HCT116 (cell line): ENCODE results near the gene ZFHX3.

ENCODE experiments used
- CTCF ChIP-seq, 3 experiments: fragments of 200-600 bp in 1 of 3; sonication (generic) in 1 of 3; IDR thresholded peaks in 2 of 3; conservative IDR thresholded peaks in 1 of 3; 2 replicates each; pipeline ENCODE4 v1.5.1; 2012 to 2017; ENCODE audit warnings: low read depth in 2 of 3, low read length in 2 of 3, antibody characterized with exemption in 1 of 3, borderline replicate concordance in 1 of 3, control low read depth in 1 of 3, mild to moderate bottlenecking in 1 of 3, mixed read lengths in 1 of 3, mixed run types in 1 of 3, moderate library complexity in 1 of 3; ENCODE audit not compliant: insufficient read depth in 1 of 3
- EZH2 ChIP-seq: fragments of 200-600 bp; sonication (generic); IDR thresholded peaks from 2 replicates; pipeline ENCODE4 v1.6.1; 2017; ENCODE audit warnings: antibody characterized with exemption, mixed run types
- POLR2A ChIP-seq: IDR thresholded peaks from 2 replicates; pipeline ENCODE4 v1.7.0; 2011; ENCODE audit warnings: borderline replicate concordance; ENCODE audit not compliant: insufficient read depth, insufficient read length; ENCODE audit errors: extremely low read depth
- POLR2AphosphoS5 ChIP-seq: IDR thresholded peaks from 2 replicates; pipeline ENCODE4 v1.6.1; 2011; ENCODE audit warnings: mild to moderate bottlenecking, low read depth, low read length, moderate library complexity
- REST ChIP-seq: IDR thresholded peaks from 2 replicates; pipeline ENCODE4 v1.6.1; 2012; ENCODE audit warnings: low read depth
- TF ChIP-seq, protein P1 (sequence below): IDR thresholded peaks from 2 replicates; pipeline ENCODE4 v1.6.1; 2012

GRCh38 chr16:72901000-72901627 is 146.8 kb downstream of the ZFHX3 start:
- TF ChIP-seq REST (no peak), CTCF (IDR thresholded peaks at IDR 0.05 in 2 of 3, conservative IDR thresholded peaks at IDR 0.05 in 1 of 3; ENCODE audit: borderline replicate concordance in 1 of 3, insufficient read depth in 1 of 3, low read depth in 2 of 3, low read length in 2 of 3) (no peak), POLR2A (no peak), POLR2AphosphoS5 (no peak), EZH2 (no peak)
- TF ChIP-seq, protein P1, sequence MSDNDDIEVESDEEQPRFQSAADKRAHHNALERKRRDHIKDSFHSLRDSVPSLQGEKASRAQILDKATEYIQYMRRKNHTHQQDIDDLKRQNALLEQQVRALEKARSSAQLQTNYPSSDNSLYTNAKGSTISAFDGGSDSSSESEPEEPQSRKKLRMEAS, result no peak
